ENCODE data around the gene ARFGEF3. TPM values are rescaled to one million over a fixed set of nuclear protein-coding genes. Genes with fewer than 3 reads are reported as not detected.

Gene ARFGEF3, protein sequence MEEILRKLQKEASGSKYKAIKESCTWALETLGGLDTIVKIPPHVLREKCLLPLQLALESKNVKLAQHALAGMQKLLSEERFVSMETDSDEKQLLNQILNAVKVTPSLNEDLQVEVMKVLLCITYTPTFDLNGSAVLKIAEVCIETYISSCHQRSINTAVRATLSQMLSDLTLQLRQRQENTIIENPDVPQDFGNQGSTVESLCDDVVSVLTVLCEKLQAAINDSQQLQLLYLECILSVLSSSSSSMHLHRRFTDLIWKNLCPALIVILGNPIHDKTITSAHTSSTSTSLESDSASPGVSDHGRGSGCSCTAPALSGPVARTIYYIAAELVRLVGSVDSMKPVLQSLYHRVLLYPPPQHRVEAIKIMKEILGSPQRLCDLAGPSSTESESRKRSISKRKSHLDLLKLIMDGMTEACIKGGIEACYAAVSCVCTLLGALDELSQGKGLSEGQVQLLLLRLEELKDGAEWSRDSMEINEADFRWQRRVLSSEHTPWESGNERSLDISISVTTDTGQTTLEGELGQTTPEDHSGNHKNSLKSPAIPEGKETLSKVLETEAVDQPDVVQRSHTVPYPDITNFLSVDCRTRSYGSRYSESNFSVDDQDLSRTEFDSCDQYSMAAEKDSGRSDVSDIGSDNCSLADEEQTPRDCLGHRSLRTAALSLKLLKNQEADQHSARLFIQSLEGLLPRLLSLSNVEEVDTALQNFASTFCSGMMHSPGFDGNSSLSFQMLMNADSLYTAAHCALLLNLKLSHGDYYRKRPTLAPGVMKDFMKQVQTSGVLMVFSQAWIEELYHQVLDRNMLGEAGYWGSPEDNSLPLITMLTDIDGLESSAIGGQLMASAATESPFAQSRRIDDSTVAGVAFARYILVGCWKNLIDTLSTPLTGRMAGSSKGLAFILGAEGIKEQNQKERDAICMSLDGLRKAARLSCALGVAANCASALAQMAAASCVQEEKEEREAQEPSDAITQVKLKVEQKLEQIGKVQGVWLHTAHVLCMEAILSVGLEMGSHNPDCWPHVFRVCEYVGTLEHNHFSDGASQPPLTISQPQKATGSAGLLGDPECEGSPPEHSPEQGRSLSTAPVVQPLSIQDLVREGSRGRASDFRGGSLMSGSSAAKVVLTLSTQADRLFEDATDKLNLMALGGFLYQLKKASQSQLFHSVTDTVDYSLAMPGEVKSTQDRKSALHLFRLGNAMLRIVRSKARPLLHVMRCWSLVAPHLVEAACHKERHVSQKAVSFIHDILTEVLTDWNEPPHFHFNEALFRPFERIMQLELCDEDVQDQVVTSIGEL (N-terminal part only)
- total RNA-seq: 5.3 and 6.5 TPM in 2 replicates

DNA sequence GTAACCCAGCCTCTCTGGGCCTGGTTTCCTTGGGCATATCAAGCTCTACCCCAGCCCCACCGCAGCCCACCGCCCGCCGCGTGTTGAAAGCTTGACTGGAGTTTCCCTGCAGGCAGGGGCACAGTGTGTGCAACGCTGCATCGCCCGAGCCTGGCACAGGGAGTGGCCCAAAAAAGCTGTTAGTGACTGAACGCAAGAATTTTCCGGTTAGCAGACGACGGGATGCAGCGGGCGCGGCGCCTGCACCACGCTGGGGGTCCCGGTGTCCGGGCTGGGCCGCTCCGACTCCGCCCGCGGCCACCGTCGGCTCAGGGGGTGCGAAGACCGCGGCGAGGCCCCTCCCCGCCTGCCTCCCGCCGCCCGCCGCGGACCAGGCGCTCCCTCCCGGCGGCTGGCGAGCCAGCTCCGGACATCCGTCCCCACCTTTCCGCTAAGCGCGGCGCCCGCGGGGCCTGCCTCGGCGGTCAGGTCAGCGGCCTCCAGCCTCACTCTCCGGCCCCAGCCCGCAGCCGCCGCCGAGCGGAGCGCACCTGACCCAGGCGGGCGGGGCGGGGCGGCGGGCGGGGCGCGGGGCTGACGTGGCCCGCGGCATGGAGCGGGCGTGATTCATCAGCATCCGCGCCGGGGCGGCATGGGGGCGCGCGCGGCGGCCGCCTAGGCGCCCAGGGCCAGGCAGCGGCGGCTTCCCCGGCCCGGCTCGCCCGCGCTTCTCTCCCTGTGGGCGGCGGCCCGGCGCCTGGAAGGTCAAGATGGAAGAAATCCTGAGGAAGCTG is at the start of gene ARFGEF3:
ARFGEF3 (plus strand) TSS at position 602 of the 773 bp plus-strand sequence; CDS start at position 750, 148 bp downstream.

DNA sequence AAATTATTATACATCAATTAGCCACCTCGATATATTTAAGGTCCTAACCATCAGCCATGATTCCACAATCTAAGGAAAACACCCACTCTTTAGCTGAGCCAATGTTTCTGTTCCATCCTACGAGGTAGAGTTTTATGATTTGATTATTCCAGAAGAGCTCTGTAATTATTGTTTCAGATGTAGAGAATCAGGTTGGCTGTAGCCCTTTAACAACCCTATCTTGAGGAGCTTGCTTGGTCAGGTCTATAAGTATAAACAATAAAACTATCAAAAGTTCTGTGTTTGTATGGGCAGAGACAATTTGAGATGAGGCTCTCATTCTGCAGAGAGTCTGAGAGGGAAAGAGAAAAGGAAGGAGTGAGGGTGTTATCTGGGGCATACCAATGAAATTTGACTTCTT is 56.7 kb downstream of the ARFGEF3 start, which contains the start of gene PBOV1:
PBOV1 (minus strand) TSS at position 43 of the 400 bp plus-strand sequence. CDS start 96 bp downstream, outside the sequence.

DNA sequence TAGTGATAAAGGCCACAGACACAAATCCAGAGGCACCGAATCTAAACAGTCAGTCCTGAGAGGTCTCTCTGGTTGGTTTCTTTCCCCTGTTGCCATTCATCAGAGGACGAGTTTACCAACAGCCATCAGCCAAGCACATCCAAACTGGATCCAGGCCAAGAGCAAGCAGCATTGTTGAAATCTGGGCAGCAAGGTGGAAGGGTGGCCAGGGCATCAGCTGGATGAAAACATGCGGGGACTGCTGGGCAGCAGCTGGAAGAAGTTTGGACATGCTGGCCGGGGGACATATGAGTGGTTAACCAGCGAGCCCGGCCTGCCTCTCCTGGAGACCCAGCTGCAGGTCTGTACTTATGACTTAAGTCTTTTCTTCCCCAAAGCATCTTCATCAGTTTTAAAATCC is 216.1 kb downstream of the ARFGEF3 start, which contains the start of gene SMIM28:
SMIM28 (plus strand) TSS at position 62 of the 400 bp plus-strand sequence; CDS start at position 230, 168 bp downstream.

Other genes starting within 250 kb of the ARFGEF3 start
- 54.4 and 55.2 TPM in 2 replicates for gene PERP, start 54.5 kb upstream of the ARFGEF3 start, total RNA-seq
- not detected in 2 replicates for gene PBOV1, start 56.6 kb downstream of the ARFGEF3 start, total RNA-seq
- gene SMIM28, start 216.0 kb downstream of the ARFGEF3 start, total RNA-seq: not detected in 2 replicates
- gene HEBP2, start 242.3 kb downstream of the ARFGEF3 start, total RNA-seq: 75.0 and 84.4 TPM in 2 replicates

Data from mammary microvascular endothelial cell (primary cell).